Epithelial cell of proximal tubule (primary cell): ENCODE results near the gene AATK. TPM values are rescaled to one million over a fixed set of nuclear protein-coding genes. Genes with fewer than 3 reads are reported as not detected.
"Not testable (repeated sequence)": the region's sequence is repeated elsewhere in the genome, so short reads cannot be mapped to it uniquely, and the experiment has no call there.

Experiments used
- DNase-seq: peaks from one replicate; pipeline ENCODE4 v3.0.0-alpha.2; 2011; ENCODE audit warnings: low read depth
- H3K4me3 ChIP-seq: 2 replicates; pipeline ENCODE4 v1.5.1; 2011; ENCODE audit warnings: low read depth, mild to moderate bottlenecking, low read length
- CTCF ChIP-seq: conservative IDR thresholded peaks from 2 replicates; pipeline ENCODE4 v1.5.1; 2012; ENCODE audit warnings: low read depth, mild to moderate bottlenecking, low read length
- total RNA-seq: library from RNA; depleted of rRNA; stranded (reverse); fragments of >200 nt; gene quantifications from 2 replicates; pipeline ENCODE4 v1.2.3, GENCODE V29; 2015

Gene AATK
- total RNA-seq, 1 donor from 2014 or later: 0.52 TPM

DNA sequence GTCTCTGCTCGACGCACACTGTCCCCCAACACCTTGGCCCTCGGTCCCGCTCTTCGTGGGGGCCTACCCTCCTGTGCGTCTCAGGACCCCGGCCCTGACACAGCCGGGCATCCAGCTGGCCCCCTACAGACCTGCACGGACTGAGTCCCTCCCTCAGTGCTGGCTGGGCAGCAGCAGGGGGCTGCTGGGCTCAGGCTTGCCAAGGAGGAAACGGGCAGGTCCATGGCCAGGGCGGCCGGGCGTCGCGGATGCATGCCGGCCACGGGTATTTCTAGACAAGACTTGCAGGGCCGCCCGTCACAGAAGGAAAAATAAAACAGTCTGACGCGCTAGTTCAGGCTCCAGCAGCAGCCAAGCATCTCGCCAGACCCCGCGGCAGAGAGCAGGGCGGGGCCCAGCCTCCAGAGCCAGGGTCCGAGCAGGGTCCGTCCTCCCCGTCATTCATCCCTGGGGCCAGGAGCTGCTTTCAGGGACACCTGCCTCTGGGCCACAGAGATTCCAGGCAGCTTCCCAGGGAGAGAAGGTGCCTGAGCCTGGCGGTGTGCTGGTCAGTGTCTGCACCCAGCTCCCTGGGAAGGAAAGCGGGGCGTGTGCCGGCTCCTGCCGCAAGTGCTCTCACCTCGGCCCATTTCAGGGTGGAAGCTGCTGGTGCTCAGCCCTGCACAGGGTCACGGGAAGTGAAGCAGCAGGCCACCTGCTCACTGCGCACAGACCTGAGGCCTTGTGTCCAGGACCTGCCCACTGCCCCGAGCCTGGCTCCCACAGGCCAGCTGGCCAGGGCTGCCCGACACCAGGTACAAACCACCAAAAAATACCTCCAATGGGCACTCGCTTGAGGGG is 8.0 kb downstream of the AATK start:
- H3K4me3 ChIP-seq: no peak overlapping the region
- no peak for TF ChIP-seq CTCF
- DNase-seq: no peak

- no peak overlapping the region for H3K4me3 ChIP-seq
- no peak for DNase-seq
- no peak for TF ChIP-seq CTCF
These were observed 8.9 kb downstream of the AATK start for GRCh38 chr17:81156866-81157805.

- no peak overlapping the region for H3K4me3 ChIP-seq
- no peak for DNase-seq
- TF ChIP-seq CTCF: no peak
These were observed 11.1 kb downstream of the AATK start for GRCh38 chr17:81154961-81155360.

GRCh38 chr17:81154016-81154415 is 12.0 kb downstream of the AATK start:
- DNase-seq, H3K4me3 ChIP-seq: not testable (repeated sequence)

DNA sequence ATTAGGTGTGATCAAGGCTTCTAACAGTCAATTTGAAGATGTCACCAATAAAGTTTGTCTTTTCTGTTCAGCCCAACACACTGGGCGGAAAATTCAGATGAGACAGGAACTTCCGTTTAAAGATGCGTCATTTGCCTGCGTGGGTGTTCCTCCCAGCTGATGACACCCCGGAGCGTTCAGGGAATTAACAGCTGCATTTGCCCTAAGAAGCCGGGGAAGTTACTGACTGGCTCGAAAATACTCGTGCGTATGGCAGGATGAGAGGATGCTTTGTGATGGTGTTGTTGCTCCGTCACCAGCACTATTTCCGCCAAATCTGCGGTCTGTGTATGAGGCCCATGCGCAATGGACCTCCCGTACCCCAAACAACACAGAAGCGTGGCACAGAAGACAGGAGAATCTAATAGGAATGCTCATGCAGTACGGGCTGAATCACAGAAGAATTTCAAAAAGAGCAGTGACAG is 12.6 kb downstream of the AATK start:
- TF ChIP-seq CTCF: no peak
- H3K4me3 ChIP-seq: no peak overlapping the region
- DNase-seq: no peak

GRCh38 chr17:81152288-81152828 is 13.7 kb downstream of the AATK start:
- DNase-seq: no peak
- TF ChIP-seq CTCF: no peak
- no peak overlapping the region for H3K4me3 ChIP-seq

GRCh38 chr17:81151278-81151677 is 14.7 kb downstream of the AATK start:
- no peak overlapping the region for H3K4me3 ChIP-seq
- no peak for TF ChIP-seq CTCF
- DNase-seq: no peak
